ENCODE measurements around the gene TAF11L7. TPM values are rescaled to one million over a fixed set of nuclear protein-coding genes. Genes with fewer than 3 reads are reported as not detected.

TAF11L7 gene
- total and polyA plus RNA-seq, 2 donors: not detected

Small RNA genes within 50 kb of the gene (small RNA-seq; reads per million reads assigned to genes)
- gene AC233724.3 (not detected), gene AC233724.6 (not detected), gene AC233724.7 (not detected)

Other genes starting within 250 kb of the TAF11L7 start
- not detected for gene TAF11L2, start 87.5 kb downstream of the TAF11L7 start, total RNA-seq
- not detected for gene TAF11L2, start 87.5 kb downstream of the TAF11L7 start, polyA plus RNA-seq
- gene TAF11L3, start 67.4 kb downstream of the TAF11L7 start, total RNA-seq: not detected
- gene TAF11L3, start 67.4 kb downstream of the TAF11L7 start, polyA plus RNA-seq: not detected
- not detected for gene TAF11L4, start 64.0 kb downstream of the TAF11L7 start, total RNA-seq
- gene TAF11L4, start 64.0 kb downstream of the TAF11L7 start, polyA plus RNA-seq: not detected
- gene TAF11L5, start 60.5 kb downstream of the TAF11L7 start, total RNA-seq: not detected
- not detected for gene TAF11L5, start 60.5 kb downstream of the TAF11L7 start, polyA plus RNA-seq
- not detected for gene TAF11L6, start 57.1 kb downstream of the TAF11L7 start, total RNA-seq
- gene TAF11L6, start 57.1 kb downstream of the TAF11L7 start, polyA plus RNA-seq: not detected
- gene TAF11L8, start 5.2 kb upstream of the TAF11L7 start, total RNA-seq: not detected
- not detected for gene TAF11L8, start 5.2 kb upstream of the TAF11L7 start, polyA plus RNA-seq
- gene TAF11L9, start 8.6 kb upstream of the TAF11L7 start, total RNA-seq: not detected
- gene TAF11L9, start 8.6 kb upstream of the TAF11L7 start, polyA plus RNA-seq: not detected
- not detected for gene TAF11L10, start 12.1 kb upstream of the TAF11L7 start, total RNA-seq
- not detected for gene TAF11L10, start 12.1 kb upstream of the TAF11L7 start, polyA plus RNA-seq
- not detected for gene TAF11L11, start 18.4 kb upstream of the TAF11L7 start, total RNA-seq
- not detected for gene TAF11L11, start 18.4 kb upstream of the TAF11L7 start, polyA plus RNA-seq
- not detected for gene TAF11L12, start 24.6 kb upstream of the TAF11L7 start, total RNA-seq
- gene TAF11L12, start 24.6 kb upstream of the TAF11L7 start, polyA plus RNA-seq: not detected
- not detected for gene TAF11L13, start 46.3 kb upstream of the TAF11L7 start, total RNA-seq
- gene TAF11L13, start 46.3 kb upstream of the TAF11L7 start, polyA plus RNA-seq: not detected
- not detected for gene TAF11L14, start 48.7 kb upstream of the TAF11L7 start, total RNA-seq
- not detected for gene TAF11L14, start 48.7 kb upstream of the TAF11L7 start, polyA plus RNA-seq

All from urinary bladder (tissue), 2 donors.